Measurements from ENCODE around the gene RIT2. TPM values are rescaled to one million over a fixed set of nuclear protein-coding genes. Genes with fewer than 3 reads are reported as not detected.

The RIT2 gene
- total RNA-seq, 3 donors from 2014 or later (not counting 1 experiment from before 2014, with no cell fraction given), result not detected

DNA sequence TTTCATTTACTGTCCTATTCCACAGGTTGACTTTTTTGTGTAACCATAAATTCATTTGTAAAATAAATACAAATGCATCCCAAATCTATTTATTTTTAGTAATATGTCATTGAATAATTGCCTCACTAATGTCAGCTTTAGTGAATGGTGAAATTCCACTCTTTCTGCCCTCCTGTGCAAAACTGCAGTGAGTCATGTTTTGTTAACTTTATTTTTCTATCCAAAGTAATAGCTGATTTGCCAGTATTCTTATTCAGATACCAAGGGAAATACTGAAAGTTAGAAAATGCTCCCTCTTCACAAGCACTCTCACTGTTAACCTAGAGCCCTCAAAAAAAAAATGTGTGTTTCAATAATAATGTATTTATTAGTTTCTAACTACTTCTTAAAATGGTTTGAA, 322.8 kb downstream of the RIT2 start:
- H3K27me3 Mint-ChIP-seq (ENCODE audit: low read depth in 2 of 2), result no peaks in the 10 kb centered on the region
- H3K4me1 Mint-ChIP-seq, result no peaks in the 10 kb centered on the region

GRCh38 chr18:42784632-42785031, 330.9 kb downstream of the RIT2 start:
- ATAC-seq (no peak), DNase-seq (no peak)
- TF ChIP-seq, protein P1, sequence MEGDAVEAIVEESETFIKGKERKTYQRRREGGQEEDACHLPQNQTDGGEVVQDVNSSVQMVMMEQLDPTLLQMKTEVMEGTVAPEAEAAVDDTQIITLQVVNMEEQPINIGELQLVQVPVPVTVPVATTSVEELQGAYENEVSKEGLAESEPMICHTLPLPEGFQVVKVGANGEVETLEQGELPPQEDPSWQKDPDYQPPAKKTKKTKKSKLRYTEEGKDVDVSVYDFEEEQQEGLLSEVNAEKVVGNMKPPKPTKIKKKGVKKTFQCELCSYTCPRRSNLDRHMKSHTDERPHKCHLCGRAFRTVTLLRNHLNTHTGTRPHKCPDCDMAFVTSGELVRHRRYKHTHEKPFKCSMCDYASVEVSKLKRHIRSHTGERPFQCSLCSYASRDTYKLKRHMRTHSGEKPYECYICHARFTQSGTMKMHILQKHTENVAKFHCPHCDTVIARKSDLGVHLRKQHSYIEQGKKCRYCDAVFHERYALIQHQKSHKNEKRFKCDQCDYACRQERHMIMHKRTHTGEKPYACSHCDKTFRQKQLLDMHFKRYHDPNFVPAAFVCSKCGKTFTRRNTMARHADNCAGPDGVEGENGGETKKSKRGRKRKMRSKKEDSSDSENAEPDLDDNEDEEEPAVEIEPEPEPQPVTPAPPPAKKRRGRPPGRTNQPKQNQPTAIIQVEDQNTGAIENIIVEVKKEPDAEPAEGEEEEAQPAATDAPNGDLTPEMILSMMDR (IDR thresholded peaks at IDR 0.05), result no peak
- Histone ChIP-seq H3K27ac (ENCODE audit: low read length) (no peak overlapping the region), H3K4me3 (ENCODE audit: low read length) (no peak overlapping the region), H3K27me3 (ENCODE audit: control insufficient read depth, insufficient read depth, low read length) (no peaks in the 10 kb centered on the region), H3K4me1 (ENCODE audit: control insufficient read depth, insufficient read depth, low read length) (no peaks in the 10 kb centered on the region), H3K9me3 (ENCODE audit: control insufficient read depth, insufficient read depth, low read length) (no peaks in the 10 kb centered on the region), H3K36me3 (ENCODE audit: control insufficient read depth, insufficient read depth, low read length) (no peaks in the 10 kb centered on the region)
- no peaks in the 10 kb centered on the region for H3K4me1 Mint-ChIP-seq
- no CpG with 5 or more reads among the region's 2 CpGs for WGBS (ENCODE audit: insufficient coverage)
- no peaks in the 10 kb centered on the region for H3K36me3 Mint-ChIP-seq
- H3K9me3 Mint-ChIP-seq, result peaks cover 6 to 13% of the 10 kb centered on the region in 2 donors
- H3K4me3 Mint-ChIP-seq, result no peak overlapping the region
- no peaks in the 10 kb centered on the region for H3K27me3 Mint-ChIP-seq (ENCODE audit: low read depth in 2 of 2)
- no peak overlapping the region for H3K27ac Mint-ChIP-seq
- intact Hi-C loops (cut with micrococcal nuclease), result no loop called here

More for the DNA sequence above, 322.8 kb downstream of the RIT2 start:
- Mint-ChIP-seq H3K9me3 (peaks cover 6 to 10% of the 10 kb centered on the region in 2 donors), H3K36me3 (no peaks in the 10 kb centered on the region), H3K4me3 (no peak overlapping the region), H3K27ac (no peak overlapping the region)
- no peak overlapping the region for H3K4me3 ChIP-seq (ENCODE audit: low read length)
- TF ChIP-seq, protein P1 (IDR thresholded peaks at IDR 0.05), result no peak
- H3K27me3 ChIP-seq (ENCODE audit: control insufficient read depth, insufficient read depth, low read length), result no peaks in the 10 kb centered on the region
- no peaks in the 10 kb centered on the region for H3K4me1 ChIP-seq (ENCODE audit: control insufficient read depth, insufficient read depth, low read length)
- H3K9me3 ChIP-seq (ENCODE audit: control insufficient read depth, insufficient read depth, low read length), result no peaks in the 10 kb centered on the region
- DNase-seq, result no peak
- intact Hi-C loops (cut with micrococcal nuclease), result no loop called here
- H3K27ac ChIP-seq (ENCODE audit: low read length), result no peak overlapping the region
- no peaks in the 10 kb centered on the region for H3K36me3 ChIP-seq (ENCODE audit: control insufficient read depth, insufficient read depth, low read length)
- ATAC-seq, result no peak

DNA sequence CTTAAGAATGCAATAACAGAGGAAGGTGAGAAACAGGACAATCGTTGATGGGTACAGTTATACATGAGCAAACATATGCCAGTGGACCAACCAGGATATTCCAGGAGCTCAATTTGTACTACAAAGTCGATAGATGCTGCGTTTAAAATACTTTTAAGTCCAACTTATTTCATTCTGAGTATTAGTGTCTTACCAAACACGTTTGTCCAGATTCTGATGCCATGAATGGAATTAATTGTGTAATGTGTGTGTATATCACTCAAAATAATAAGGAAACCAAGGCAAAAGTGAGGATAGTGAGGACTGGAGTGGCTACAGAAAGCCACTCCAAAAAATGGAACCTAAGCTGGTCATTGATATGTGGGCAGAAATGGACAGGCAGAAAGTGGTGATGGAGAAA, 332.6 kb downstream of the RIT2 start:
- intact Hi-C loops (cut with micrococcal nuclease), result no loop called here
- WGBS (ENCODE audit: insufficient coverage), result 61% methylated on average over 4 of the region's 4 CpGs

More for the DNA sequence above, 332.6 kb downstream of the RIT2 start:
- ATAC-seq (no peak), DNase-seq (no peak)
- no peaks in the 10 kb centered on the region for H3K9me3 ChIP-seq (ENCODE audit: control insufficient read depth, insufficient read depth, low read length)
- TF ChIP-seq, protein P1 (IDR thresholded peaks at IDR 0.05), result no peak
- Mint-ChIP-seq H3K9me3 (peaks cover 6 to 13% of the 10 kb centered on the region in 2 donors), H3K36me3 (no peaks in the 10 kb centered on the region), H3K27me3 (ENCODE audit: low read depth in 2 of 2) (no peaks in the 10 kb centered on the region), H3K4me1 (no peaks in the 10 kb centered on the region), H3K27ac (no peak overlapping the region), H3K4me3 (no peak overlapping the region)
- no peak overlapping the region for H3K4me3 ChIP-seq (ENCODE audit: low read length)
- no peaks in the 10 kb centered on the region for H3K4me1 ChIP-seq (ENCODE audit: control insufficient read depth, insufficient read depth, low read length)
- no peaks in the 10 kb centered on the region for H3K27me3 ChIP-seq (ENCODE audit: control insufficient read depth, insufficient read depth, low read length)
- no peaks in the 10 kb centered on the region for H3K36me3 ChIP-seq (ENCODE audit: control insufficient read depth, insufficient read depth, low read length)
- no peak overlapping the region for H3K27ac ChIP-seq (ENCODE audit: low read length)

All from natural killer cell (primary cell).